HL-60 (cell line): ENCODE results near the gene TCEANC2.
"Not testable (repeated sequence)": the region's sequence is repeated elsewhere in the genome, so short reads cannot be mapped to it uniquely, and the experiment has no call there.

Experiments used
- DNase-seq, 2 experiments: peaks; one replicate each; pipeline ENCODE4 v3.0.0-alpha.2; 2010 to 2020; ENCODE audit warnings: low read depth in 1 of 2, low spot score in 1 of 2
- H3K27ac ChIP-seq: fragments of 250-450 bp; sonication (Bioruptor Pico); replicated peaks from 2 replicates; pipeline ENCODE4 v1.5.1; 2020; ENCODE audit warnings: mild to moderate bottlenecking, moderate library complexity
- H3K27me3 ChIP-seq: fragments of 250-450 bp; sonication (Bioruptor Pico); 2 replicates; pipeline ENCODE4 v1.5.1; 2021; ENCODE audit warnings: mild to moderate bottlenecking, moderate library complexity; ENCODE audit not compliant: insufficient read depth, poor library complexity, severe bottlenecking
- H3K4me3 ChIP-seq: replicated peaks from 2 replicates; pipeline ENCODE4 v1.5.1; 2011; ENCODE audit warnings: mild to moderate bottlenecking, control low read depth, low read length; ENCODE audit not compliant: insufficient read depth
- CTCF ChIP-seq: IDR thresholded peaks from one replicate; pipeline ENCODE4 v1.5.1; 2011; ENCODE audit warnings: low read length, control low read depth, inconsistent platforms; ENCODE audit not compliant: insufficient read depth
- GABPA ChIP-seq: IDR thresholded peaks from 2 replicates; pipeline ENCODE4 v1.6.1; 2012; ENCODE audit warnings: low read depth
- POLR2AphosphoS5 ChIP-seq: IDR thresholded peaks from 2 replicates; pipeline ENCODE4 v1.6.1; 2012; ENCODE audit warnings: low read depth
- REST ChIP-seq: IDR thresholded peaks from 2 replicates; pipeline ENCODE4 v1.6.1; 2012; ENCODE audit warnings: low read depth; ENCODE audit not compliant: insufficient replicate concordance
- SPI1 ChIP-seq: IDR thresholded peaks from 2 replicates; pipeline ENCODE4 v1.6.1; 2012; ENCODE audit warnings: low read depth, mild to moderate bottlenecking, borderline replicate concordance

Gene TCEANC2

DNA sequence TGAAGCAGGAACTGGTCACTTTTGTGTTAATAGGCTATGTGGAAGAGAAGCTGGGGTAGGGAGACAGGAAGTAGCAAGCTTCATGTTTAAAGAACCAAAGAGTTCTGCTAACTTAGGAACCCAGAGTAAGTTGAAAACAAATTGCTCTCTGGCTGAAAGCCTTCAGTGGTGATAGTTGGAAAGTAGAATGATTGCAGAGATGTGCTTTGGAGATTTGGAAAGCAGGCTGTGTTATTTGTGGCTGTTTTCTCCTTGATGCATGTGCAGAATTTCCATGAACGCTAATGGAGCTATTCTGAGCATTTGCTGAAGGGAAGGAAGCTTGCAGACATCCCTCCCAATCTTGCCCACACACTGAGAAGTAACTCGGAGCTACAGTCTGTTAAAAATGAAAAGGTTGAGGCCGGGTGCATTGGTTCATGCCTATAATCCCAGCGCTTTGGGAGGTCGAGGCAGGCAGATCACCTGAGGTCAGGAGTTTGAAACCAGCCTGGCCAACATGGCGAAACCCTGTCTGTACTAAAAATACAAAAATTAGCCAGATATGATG lies 45.7 kb downstream of the TCEANC2 start:
- H3K27me3 ChIP-seq, result no peaks in the 10 kb centered on the region
- no peak overlapping the region for H3K27ac ChIP-seq
- TF ChIP-seq SPI1, result no peak
- TF ChIP-seq REST, result no peak
- no peak for TF ChIP-seq POLR2AphosphoS5
- TF ChIP-seq GABPA, result no peak
- no peak for TF ChIP-seq CTCF
- H3K4me3 ChIP-seq, result no peak overlapping the region
- no peak for DNase-seq

- DNase-seq, result no peak
- no peaks in the 10 kb centered on the region for H3K27me3 ChIP-seq
- TF ChIP-seq REST (no peak), CTCF (no peak), SPI1 (no peak), GABPA (no peak), POLR2AphosphoS5 (no peak)
- no peak overlapping the region for H3K27ac ChIP-seq
- H3K4me3 ChIP-seq, result no peak overlapping the region
These were observed 47.1 kb downstream of the TCEANC2 start for GRCh38 chr1:54100500-54100899.

GRCh38 chr1:54103414-54103813 lies 50.0 kb downstream of the TCEANC2 start:
- no peak for DNase-seq
- H3K27me3 ChIP-seq, result no peaks in the 10 kb centered on the region
- TF ChIP-seq REST, result no peak
- no peak for TF ChIP-seq SPI1
- no peak for TF ChIP-seq POLR2AphosphoS5
- no peak for TF ChIP-seq CTCF
- TF ChIP-seq GABPA, result no peak
- H3K4me3 ChIP-seq, result no peak overlapping the region
- H3K27ac ChIP-seq, result no peak overlapping the region

GRCh38 chr1:54104613-54105012 lies 51.2 kb downstream of the TCEANC2 start:
- not testable (repeated sequence) for H3K4me3 ChIP-seq, H3K27me3 ChIP-seq, DNase-seq, H3K27ac ChIP-seq
